Psoas muscle (tissue), 8 donors: Measurements from ENCODE around the gene NABP1. TPM values are rescaled to one million over a fixed set of nuclear protein-coding genes. Genes with fewer than 3 reads are reported as not detected.
"Not testable (repeated sequence)": the region's sequence is repeated elsewhere in the genome, so short reads cannot be mapped to it uniquely, and the experiment has no call there.

Experiments
- ATAC-seq, 4 donors: fragments of 200-7000 bp; cut with Tn5 transposase; one replicate each; pipeline ENCODE4 v1.9.1; 2020; ENCODE audit warnings: moderate library complexity in 3 of 4, mild to moderate bottlenecking in 2 of 4
- DNase-seq, 2 donors: peaks; one replicate each; pipeline ENCODE4 v3.0.0-alpha.2; 2020
- H3K27ac ChIP-seq: fragments of 200-600 bp; one replicate; pipeline ENCODE4 v1.8.0; 2022
- H3K27me3 ChIP-seq, 3 donors: fragments of 200-600 bp in 1 of 3; one replicate each; pipeline versions ENCODE4 v1.6.1 to v1.8.0; 2013 to 2022; ENCODE audit warnings: low read length in 2 of 3, mild to moderate bottlenecking in 2 of 3, moderate library complexity in 1 of 3; ENCODE audit not compliant: insufficient read depth in 3 of 3
- H3K36me3 ChIP-seq, 2 donors: fragments of 200-600 bp in 1 of 2; one replicate each; pipeline versions ENCODE4 v1.6.1 to v1.8.0; 2013 to 2022; ENCODE audit warnings: low read depth in 1 of 2, mild to moderate bottlenecking in 1 of 2, moderate library complexity in 1 of 2; ENCODE audit not compliant: insufficient read depth in 1 of 2
- H3K4me1 ChIP-seq: fragments of 200-600 bp; one replicate; pipeline ENCODE4 v1.8.0; 2022
- H3K4me3 ChIP-seq: fragments of 200-600 bp; one replicate; pipeline ENCODE4 v1.8.0; 2022; ENCODE audit warnings: mild to moderate bottlenecking
- H3K9me3 ChIP-seq: fragments of 200-600 bp; one replicate; pipeline ENCODE4 v1.8.0; 2022
- CTCF ChIP-seq: fragments of 200-600 bp; IDR thresholded peaks from one replicate; pipeline ENCODE4 v1.8.0; 2022; ENCODE audit warnings: antibody characterized with exemption
- WGBS, 3 donors: extraction: QIAGEN DNeasy Blood & Tissue Kit; methylation state at CpG; one replicate each; pipeline versions ENCODE4 v1.1.6 to v1.1.7; 2013; 5-methylcytosine and 5-hydroxymethylcytosine counted together
- intact Hi-C, 2 donors: fragments of 100-400 bp; cut with DNase I; formaldehyde crosslinking; loops; one replicate each; pipeline versions ENCODE4 v1.11.0 to v1.14.2; 2022
- polyA plus RNA-seq, 3 donors: library from polyadenylated mRNA; stranded (reverse); fragments of 200-250 nt; gene quantifications; one replicate each; pipeline ENCODE4 v1.2.3, GENCODE V29; 2013
- total RNA-seq, 4 donors: library from RNA; stranded (reverse); fragmentation: NEBNext Ultra II Directional in 2 of 4; extraction: Animal tissue kit (Norgen Biotek cat#: 25700) in 2 of 4; gene quantifications; one replicate each; pipeline versions ENCODE4 v1.2.1 to v1.2.4, GENCODE V29; 2021 to 2023
- donor health status: healthy with polysubstance abuse.
- donor health status: DM: no; HTN: no; CAD: no; lungs with moderate emphysema.
- donor health status: Bipolar disorder and iron deficiency.
- donor health status: healthy.
- donor health status: DM: yes; HTN: yes; CAD: no.
- donor health status: DM: no; HTN: no; CAD: no.
- donor health status: DM: no; HTN: no; CAD: no.
- donor health status: DM: yes; HTN: yes; CAD: no.

The NABP1 gene
- total and polyA plus RNA-seq, 7 donors: 4.0 to 41.6 (median 8.4) TPM

- no peak for DNase-seq
- no peak overlapping the region for H3K27ac ChIP-seq
- H3K9me3 ChIP-seq: no peaks in the 10 kb centered on the region
- no peaks in the 10 kb centered on the region for H3K4me1 ChIP-seq
- no peak for TF ChIP-seq CTCF
- no peak for ATAC-seq
- H3K36me3 ChIP-seq: no peaks in the 10 kb centered on the region
- no peaks in the 10 kb centered on the region for H3K27me3 ChIP-seq
- intact Hi-C loops: no loop called here
- no peak overlapping the region for H3K4me3 ChIP-seq
- WGBS, 3 donors: 84 to 96% (median 88%) methylated on average over 2 of the region's 2 CpGs
These were observed 35.4 kb upstream of the NABP1 start for GRCh38 chr2:191642541-191642940.

- TF ChIP-seq CTCF: no peak
- no peak overlapping the region for H3K4me3 ChIP-seq
- DNase-seq (no peak), ATAC-seq (no peak)
- no peaks in the 10 kb centered on the region for H3K4me1 ChIP-seq
- no peak overlapping the region for H3K27ac ChIP-seq
- H3K36me3 ChIP-seq: no peaks in the 10 kb centered on the region
- no peaks in the 10 kb centered on the region for H3K9me3 ChIP-seq
- no peaks in the 10 kb centered on the region for H3K27me3 ChIP-seq
- intact Hi-C loops: no loop called here
- 78 to 80% (median 79%) methylated on average over 5 of the region's 5 CpGs for WGBS, 3 donors
These were observed 34.5 kb upstream of the NABP1 start for GRCh38 chr2:191643429-191643828.

GRCh38 chr2:191644613-191645012 lies 33.3 kb upstream of the NABP1 start:
- DNase-seq, H3K27ac ChIP-seq, H3K27me3 ChIP-seq, H3K36me3 ChIP-seq, ATAC-seq, intact Hi-C loops, H3K4me3 ChIP-seq, H3K9me3 ChIP-seq, H3K4me1 ChIP-seq: not testable (repeated sequence)
- 70 to 73% (median 72%) methylated on average over 4 of the region's 4 CpGs for WGBS, 3 donors

GRCh38 chr2:191645032-191645431 lies 32.9 kb upstream of the NABP1 start:
- Histone ChIP-seq H3K36me3 (no peaks in the 10 kb centered on the region), H3K27me3 (no peaks in the 10 kb centered on the region), H3K27ac (no peak overlapping the region), H3K4me1 (no peaks in the 10 kb centered on the region), H3K4me3 (no peak overlapping the region), H3K9me3 (no peaks in the 10 kb centered on the region)
- DNase-seq (no peak), ATAC-seq (no peak)
- 96 to 97% (median 96%) methylated on average over 1 of the region's 1 CpG for WGBS, 3 donors
- TF ChIP-seq CTCF: no peak
- intact Hi-C loops: no loop called here

- H3K27ac ChIP-seq: no peak overlapping the region
- TF ChIP-seq CTCF: no peak
- no peaks in the 10 kb centered on the region for H3K27me3 ChIP-seq
- WGBS, 3 donors: 44 to 47% (median 46%) methylated on average over 2 of the region's 2 CpGs
- no peak overlapping the region for H3K4me3 ChIP-seq
- intact Hi-C loops: no loop called here
- ATAC-seq (no peak), DNase-seq (no peak)
- H3K4me1 ChIP-seq: no peaks in the 10 kb centered on the region
- H3K36me3 ChIP-seq: no peaks in the 10 kb centered on the region
- H3K9me3 ChIP-seq: no peaks in the 10 kb centered on the region
These were observed 32.3 kb upstream of the NABP1 start for GRCh38 chr2:191645434-191646162.
